Endothelial cell of umbilical vein (primary cell): Measurements from ENCODE around the gene FES.

ENCODE experiments used
- CTCF ChIP-seq, 2 donors: IDR thresholded peaks; 1 replicate in 1 of 2; 2 replicates in 1 of 2; pipeline ENCODE4 v1.5.1; 2011; ENCODE audit warnings: low read length in 2 of 2, mild to moderate bottlenecking in 2 of 2, moderate library complexity in 2 of 2, control low read depth in 1 of 2, inconsistent platforms in 1 of 2, low read depth in 1 of 2; ENCODE audit not compliant: insufficient read depth in 1 of 2; ENCODE audit errors: extremely low read depth in 1 of 2
- EZH2 ChIP-seq: IDR thresholded peaks from 2 replicates; pipeline ENCODE4 v1.6.1; 2012; ENCODE audit warnings: borderline replicate concordance, low read depth, mild to moderate bottlenecking, moderate library complexity, low read length, inconsistent platforms; ENCODE audit not compliant: severe bottlenecking
- FOS ChIP-seq: IDR thresholded peaks from 2 replicates; pipeline ENCODE4 v1.6.1; 2011; ENCODE audit warnings: mild to moderate bottlenecking, low read length, moderate library complexity, borderline replicate concordance; ENCODE audit not compliant: insufficient read depth
- JUN ChIP-seq: IDR thresholded peaks from 2 replicates; pipeline ENCODE4 v1.6.1; 2011; ENCODE audit warnings: borderline replicate concordance, low read depth; ENCODE audit not compliant: insufficient read length, insufficient read depth
- MYC ChIP-seq: IDR thresholded peaks from one replicate; pipeline ENCODE4 v1.6.1; 2011; ENCODE audit warnings: mild to moderate bottlenecking, low read depth, low read length
- POLR2A ChIP-seq: IDR thresholded peaks from 2 replicates; pipeline ENCODE4 v1.6.1; 2012; ENCODE audit warnings: low read depth, mild to moderate bottlenecking, control low read depth, low read length
- POLR2AphosphoS5 ChIP-seq: IDR thresholded peaks from 2 replicates; pipeline ENCODE4 v1.6.1; 2012; ENCODE audit warnings: low read depth, mild to moderate bottlenecking, control low read depth, low read length, moderate library complexity; ENCODE audit not compliant: insufficient read depth
- TF ChIP-seq, protein P1 (sequence below): IDR thresholded peaks from 2 replicates; pipeline ENCODE4 v1.6.1; 2011; ENCODE audit not compliant: insufficient read depth, insufficient read length

DNA sequence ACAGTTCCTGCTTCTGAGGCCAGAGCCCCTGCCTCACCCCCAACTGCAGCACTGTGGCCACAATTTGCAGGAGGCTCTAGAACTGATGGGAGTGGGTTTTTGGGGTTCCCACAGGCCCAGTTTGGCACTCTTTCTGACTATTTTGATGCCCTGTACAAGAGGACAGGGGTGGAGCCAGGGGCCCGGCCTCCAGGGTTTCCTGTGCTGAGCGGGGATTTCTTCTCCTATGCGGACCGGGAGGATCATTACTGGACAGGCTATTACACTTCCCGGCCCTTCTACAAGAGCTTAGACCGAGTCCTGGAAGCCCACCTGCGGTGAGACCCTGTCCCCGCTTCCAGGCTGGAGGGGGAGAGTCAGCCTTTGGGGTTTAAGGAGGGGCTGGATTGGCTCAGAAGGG, 25.7 kb downstream of the FES start:
- no peak for TF ChIP-seq POLR2A
- no peak for TF ChIP-seq CTCF (IDR thresholded peaks at IDR 0.05; ENCODE audit: extremely low read depth in 1 of 2, insufficient read depth in 1 of 2, low read depth in 1 of 2, low read length in 2 of 2)
- TF ChIP-seq, protein P1, sequence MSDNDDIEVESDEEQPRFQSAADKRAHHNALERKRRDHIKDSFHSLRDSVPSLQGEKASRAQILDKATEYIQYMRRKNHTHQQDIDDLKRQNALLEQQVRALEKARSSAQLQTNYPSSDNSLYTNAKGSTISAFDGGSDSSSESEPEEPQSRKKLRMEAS, result no peak
- TF ChIP-seq EZH2, result no peak
- no peak for TF ChIP-seq POLR2AphosphoS5
- no peak for TF ChIP-seq FOS
- TF ChIP-seq JUN, result no peak
- no peak for TF ChIP-seq MYC
